ENCODE measurements around the gene TMEM270. TPM values are rescaled to one million over a fixed set of nuclear protein-coding genes. Genes with fewer than 3 reads are reported as not detected.

TMEM270 gene
- total RNA-seq, 4 donors from 2014 or later, result not detected

GRCh38 chr7:73904219-73905137, 43.5 kb downstream of the TMEM270 start:
- no peaks in the 10 kb centered on the region for H3K27me3 ChIP-seq
- WGBS, 2 donors (ENCODE audit: low coverage in 1 of 2), result 60 to 100% methylated on average over 1 to 3 of the region's 24 CpGs
- peaks cover 0 to 40% (median 13%) of the 10 kb centered on the region in 3 donors for H3K4me1 ChIP-seq
- no peaks in the 10 kb centered on the region for H3K9me3 ChIP-seq
- H3K4me3 ChIP-seq, result no peak overlapping the region
- no peak overlapping the region for H3K27ac ChIP-seq
- no peak for ATAC-seq
- H3K36me3 ChIP-seq, result no peaks in the 10 kb centered on the region
- TF ChIP-seq POLR2A (IDR thresholded peaks at IDR 0.05) (no peak), CTCF (IDR thresholded peaks at IDR 0.05) (no peak), POLR2AphosphoS5 (IDR thresholded peaks at IDR 0.05) (no peak), EP300 (IDR thresholded peaks at IDR 0.05) (no peak)

GRCh38 chr7:73905360-73905759, 44.4 kb downstream of the TMEM270 start:
- peaks cover 0 to 34% (median 6%) of the 10 kb centered on the region in 3 donors for H3K4me1 ChIP-seq
- no peak overlapping the region for H3K4me3 ChIP-seq
- no peak for TF ChIP-seq EP300 (IDR thresholded peaks at IDR 0.05)
- no peak for TF ChIP-seq POLR2A (IDR thresholded peaks at IDR 0.05)
- TF ChIP-seq POLR2AphosphoS5 (IDR thresholded peaks at IDR 0.05), result no peak
- no peak for TF ChIP-seq CTCF (IDR thresholded peaks at IDR 0.05)
- no peaks in the 10 kb centered on the region for H3K27me3 ChIP-seq
- WGBS, 2 donors (ENCODE audit: low coverage in 1 of 2), result 98 to 100% methylated on average over 4 to 7 of the region's 15 CpGs
- H3K9me3 ChIP-seq, result no peaks in the 10 kb centered on the region
- H3K27ac ChIP-seq, result no peak overlapping the region
- H3K36me3 ChIP-seq, result no peaks in the 10 kb centered on the region
- no peak for ATAC-seq

- no peaks in the 10 kb centered on the region for H3K9me3 ChIP-seq
- ATAC-seq, result no peak
- peaks cover 0 to 24% (median 0%) of the 10 kb centered on the region in 3 donors for H3K4me1 ChIP-seq
- no peaks in the 10 kb centered on the region for H3K27me3 ChIP-seq
- no peak for TF ChIP-seq POLR2A (IDR thresholded peaks at IDR 0.05)
- H3K4me3 ChIP-seq, result no peak overlapping the region
- no peak overlapping the region for H3K27ac ChIP-seq
- 72 to 94% methylated on average over 7 to 9 of the region's 13 CpGs for WGBS, 2 donors (ENCODE audit: low coverage in 1 of 2)
- H3K36me3 ChIP-seq, result no peaks in the 10 kb centered on the region
These were observed 45.9 kb downstream of the TMEM270 start for GRCh38 chr7:73906874-73907273.

- TF ChIP-seq EP300 (IDR thresholded peaks at IDR 0.05) (no peak), CTCF (IDR thresholded peaks at IDR 0.05) (no peak)
- Histone ChIP-seq H3K9me3 (no peaks in the 10 kb centered on the region), H3K4me1 (peaks cover 0 to 24% (median 0%) of the 10 kb centered on the region in 3 donors), H3K4me3 (no peak overlapping the region), H3K36me3 (no peaks in the 10 kb centered on the region), H3K27me3 (no peaks in the 10 kb centered on the region), H3K27ac (no peak overlapping the region)
- WGBS, 2 donors (ENCODE audit: low coverage in 1 of 2), result 89 to 97% methylated on average over 3 to 8 of the region's 12 CpGs
- no peak for ATAC-seq
These were observed 46.7 kb downstream of the TMEM270 start for GRCh38 chr7:73907554-73908122.

- no peak for TF ChIP-seq POLR2AphosphoS5 (IDR thresholded peaks at IDR 0.05)
- no peak for TF ChIP-seq POLR2A (IDR thresholded peaks at IDR 0.05)
- no peak for TF ChIP-seq EP300 (IDR thresholded peaks at IDR 0.05)
- no peak for TF ChIP-seq CTCF (IDR thresholded peaks at IDR 0.05)
- Histone ChIP-seq H3K27ac (no peak overlapping the region), H3K36me3 (no peaks in the 10 kb centered on the region), H3K4me3 (no peak overlapping the region), H3K27me3 (no peaks in the 10 kb centered on the region), H3K4me1 (peaks cover 0 to 24% (median 0%) of the 10 kb centered on the region in 3 donors), H3K9me3 (no peaks in the 10 kb centered on the region)
- ATAC-seq, result no peak
- WGBS, 2 donors (ENCODE audit: low coverage in 1 of 2), result 92% methylated on average over 12 of the region's 17 CpGs; no CpG with 5 or more reads in 1 of the 2 donors
These were observed 47.2 kb downstream of the TMEM270 start for GRCh38 chr7:73908123-73908611.

Data from gastroesophageal sphincter (tissue), 4 donors.